Central memory CD4-positive, alpha-beta T cell (primary cell): ENCODE measurements around the gene ARVCF.
A peak's percentile ranks its signal among the peaks of the same experiment; 100 is the strongest.

ENCODE experiments used
- DNase-seq: peaks from one replicate; pipeline ENCODE4 v3.0.0; 2022

The ARVCF gene

GRCh38 chr22:19971276-19972124 lies 45.1 kb downstream of the ARVCF start:
- DNase-seq = no peak

DNA sequence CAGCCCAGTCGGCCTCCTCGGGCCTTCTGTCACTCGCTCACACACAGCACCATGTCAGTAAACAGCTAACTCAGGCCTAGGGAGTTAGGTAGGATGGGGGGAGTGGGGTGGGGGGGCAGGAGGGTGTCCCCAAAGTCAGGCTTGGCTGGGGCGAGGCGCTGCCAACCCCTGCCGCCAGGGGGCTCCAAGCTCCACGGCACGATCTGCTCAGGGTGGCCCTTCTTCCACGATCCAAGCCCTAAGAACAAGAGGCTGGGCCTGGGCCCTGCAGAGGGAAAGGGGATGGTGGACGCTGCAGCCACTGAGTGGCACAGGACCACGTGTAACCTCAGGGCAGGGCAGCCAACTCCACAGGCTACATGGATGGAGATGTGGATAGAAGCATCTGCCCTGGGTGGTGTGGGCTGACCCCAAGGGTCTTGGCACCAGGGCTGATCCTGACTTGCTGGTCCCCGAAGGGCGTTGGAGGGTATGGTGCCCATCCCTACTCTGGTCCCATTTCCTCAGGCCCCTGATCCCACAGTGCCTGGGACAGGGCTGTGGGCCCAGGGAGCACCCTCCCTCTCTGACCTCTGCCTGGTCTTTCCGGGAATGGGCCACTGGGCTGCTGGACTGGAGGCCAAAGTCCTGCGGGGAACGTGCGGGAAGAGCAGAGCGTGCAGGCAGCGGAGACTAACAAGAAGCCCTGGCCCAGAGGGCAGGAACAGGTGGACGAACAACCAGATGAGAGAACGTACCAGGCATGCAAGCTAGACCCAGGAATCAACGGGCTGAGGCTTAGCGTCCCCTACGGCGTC lies 45.9 kb downstream of the ARVCF start:
- DNase-seq = peak; percentile 62

GRCh38 chr22:19970031-19970478 lies 46.6 kb downstream of the ARVCF start:
- DNase-seq = no peak

- no peak for DNase-seq
Observed at GRCh38 chr22:19969141-19969928, 47.3 kb downstream of the ARVCF start.

DNA sequence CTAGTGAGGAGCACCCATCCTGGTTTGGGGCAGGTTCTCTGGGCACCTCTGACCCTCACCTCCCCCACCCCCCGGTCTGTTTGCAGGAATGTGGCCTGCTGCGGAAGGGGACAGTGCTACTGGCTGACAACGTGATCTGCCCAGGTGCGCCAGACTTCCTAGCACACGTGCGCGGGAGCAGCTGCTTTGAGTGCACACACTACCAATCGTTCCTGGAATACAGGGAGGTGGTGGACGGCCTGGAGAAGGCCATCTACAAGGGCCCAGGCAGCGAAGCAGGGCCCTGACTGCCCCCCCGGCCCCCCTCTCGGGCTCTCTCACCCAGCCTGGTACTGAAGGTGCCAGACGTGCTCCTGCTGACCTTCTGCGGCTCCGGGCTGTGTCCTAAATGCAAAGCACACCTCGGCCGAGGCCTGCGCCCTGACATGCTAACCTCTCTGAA lies 48.2 kb downstream of the ARVCF start:
- no peak for DNase-seq

- DNase-seq = no peak
Observed at GRCh38 chr22:19967850-19968449, 48.7 kb downstream of the ARVCF start.

DNA sequence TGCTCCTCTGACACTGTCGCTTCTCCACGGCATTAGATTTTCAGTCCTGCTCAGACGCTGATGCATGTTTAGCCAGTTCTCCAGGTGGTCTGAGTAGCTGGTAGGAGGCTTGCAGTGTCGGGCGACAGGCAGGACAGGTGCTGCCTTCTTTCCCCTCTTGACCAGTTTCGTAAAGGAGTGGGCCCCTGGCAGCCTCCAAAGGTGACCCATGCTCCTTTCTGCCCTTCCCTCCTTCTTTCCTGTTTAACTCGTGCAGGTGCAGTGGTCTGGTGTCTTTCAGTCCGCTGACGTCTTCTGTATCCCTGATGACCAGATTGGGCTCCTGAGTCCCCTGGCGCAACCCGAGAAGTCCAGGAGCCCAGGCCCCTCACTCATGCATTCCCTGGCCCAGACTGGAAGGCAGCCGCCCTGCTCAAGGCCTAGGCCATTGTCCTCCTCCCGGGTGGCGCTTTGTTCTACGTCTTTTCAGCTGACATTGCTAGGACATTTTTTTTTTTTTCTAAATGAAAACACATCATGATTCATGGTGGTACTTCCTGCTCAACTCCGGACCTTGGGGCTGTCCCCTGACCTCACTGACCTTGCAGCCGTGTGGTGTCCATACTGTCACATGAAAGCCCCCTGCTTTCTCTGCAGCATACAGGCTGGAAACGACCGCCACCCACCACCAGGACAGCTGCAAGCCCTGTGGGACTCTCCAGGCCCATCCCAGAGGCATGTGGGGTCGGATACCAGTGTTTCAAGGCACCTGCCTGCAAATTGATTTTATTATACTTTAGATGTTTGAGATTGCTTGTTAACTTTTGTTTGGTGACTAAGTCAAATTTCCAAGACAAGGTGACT lies 49.5 kb downstream of the ARVCF start:
- no peak for DNase-seq

DNA sequence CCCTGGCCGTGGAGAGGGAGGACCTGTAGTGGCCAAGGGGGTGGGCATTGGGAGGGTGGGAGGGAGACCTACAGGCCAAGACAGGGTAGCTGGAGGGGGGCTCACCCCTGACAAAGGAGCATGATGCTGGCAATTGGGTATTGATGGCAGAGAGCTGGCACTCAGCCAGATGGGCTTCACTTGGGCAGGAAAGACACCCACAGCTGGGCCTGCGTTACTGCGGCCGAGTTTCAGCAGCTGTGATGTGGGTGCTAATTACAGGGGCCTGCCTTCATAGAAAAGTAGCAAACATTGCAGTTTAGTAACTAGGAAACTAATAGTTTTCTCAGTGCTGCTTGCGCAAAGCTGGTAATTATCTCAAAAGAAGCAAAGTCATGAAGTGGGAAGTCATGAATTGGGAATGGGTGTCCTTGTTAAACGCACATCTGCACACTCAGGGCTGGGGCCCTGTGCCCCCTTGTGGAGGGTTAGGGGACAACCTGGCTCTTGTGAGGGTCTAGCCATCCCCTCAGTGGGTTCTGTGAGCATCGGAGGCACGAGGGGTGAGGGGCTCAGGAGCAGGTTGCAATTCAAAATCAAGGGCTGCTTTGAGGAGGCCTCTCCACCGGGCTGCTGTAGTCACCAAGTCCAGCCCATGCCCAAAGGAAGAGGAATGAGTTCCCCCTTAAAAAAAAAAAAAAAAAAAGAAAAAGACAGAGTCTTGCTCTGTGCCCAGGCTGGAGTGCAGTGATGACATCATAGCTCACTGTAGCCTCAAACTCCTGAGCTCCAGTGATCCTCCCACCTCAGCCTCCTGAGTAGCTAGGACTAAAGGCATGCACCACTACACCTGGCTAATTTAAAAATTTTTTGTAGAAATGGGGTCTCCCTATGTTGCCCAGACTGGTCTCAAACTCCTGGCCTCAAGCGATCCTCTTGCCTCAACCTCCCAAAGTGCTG lies 50.6 kb downstream of the ARVCF start:
- no peak for DNase-seq

GRCh38 chr22:19964701-19965386 lies 51.8 kb downstream of the ARVCF start:
- no peak for DNase-seq

DNA sequence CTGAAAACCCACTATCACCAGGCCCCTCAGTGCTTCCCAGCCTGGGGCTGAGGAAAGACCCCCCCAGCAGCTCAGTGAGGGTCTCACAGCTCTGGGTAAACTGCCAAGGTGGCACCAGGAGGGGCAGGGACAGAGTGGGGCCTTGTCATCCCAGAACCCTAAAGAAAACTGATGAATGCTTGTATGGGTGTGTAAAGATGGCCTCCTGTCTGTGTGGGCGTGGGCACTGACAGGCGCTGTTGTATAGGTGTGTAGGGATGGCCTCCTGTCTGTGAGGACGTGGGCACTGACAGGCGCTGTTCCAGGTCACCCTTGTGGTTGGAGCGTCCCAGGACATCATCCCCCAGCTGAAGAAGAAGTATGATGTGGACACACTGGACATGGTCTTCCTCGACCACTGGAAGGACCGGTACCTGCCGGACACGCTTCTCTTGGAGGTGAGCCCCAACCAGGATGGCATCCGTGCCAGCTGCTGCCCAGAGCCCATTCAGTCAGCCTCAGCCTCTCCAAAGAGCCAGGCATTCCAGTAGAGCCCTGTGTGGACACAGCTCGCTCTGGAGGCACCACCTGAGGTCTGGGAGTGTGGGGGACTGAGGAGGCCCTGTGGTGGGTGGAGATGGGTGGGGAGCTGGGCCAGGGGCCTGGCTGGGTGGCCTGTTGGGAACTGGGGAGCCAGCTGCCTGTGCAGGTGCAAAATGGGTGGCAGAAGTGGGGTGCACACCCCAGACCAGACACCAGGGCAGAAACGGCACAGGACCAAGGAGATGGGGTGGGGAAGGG lies 52.6 kb downstream of the ARVCF start:
- no peak for DNase-seq

DNA sequence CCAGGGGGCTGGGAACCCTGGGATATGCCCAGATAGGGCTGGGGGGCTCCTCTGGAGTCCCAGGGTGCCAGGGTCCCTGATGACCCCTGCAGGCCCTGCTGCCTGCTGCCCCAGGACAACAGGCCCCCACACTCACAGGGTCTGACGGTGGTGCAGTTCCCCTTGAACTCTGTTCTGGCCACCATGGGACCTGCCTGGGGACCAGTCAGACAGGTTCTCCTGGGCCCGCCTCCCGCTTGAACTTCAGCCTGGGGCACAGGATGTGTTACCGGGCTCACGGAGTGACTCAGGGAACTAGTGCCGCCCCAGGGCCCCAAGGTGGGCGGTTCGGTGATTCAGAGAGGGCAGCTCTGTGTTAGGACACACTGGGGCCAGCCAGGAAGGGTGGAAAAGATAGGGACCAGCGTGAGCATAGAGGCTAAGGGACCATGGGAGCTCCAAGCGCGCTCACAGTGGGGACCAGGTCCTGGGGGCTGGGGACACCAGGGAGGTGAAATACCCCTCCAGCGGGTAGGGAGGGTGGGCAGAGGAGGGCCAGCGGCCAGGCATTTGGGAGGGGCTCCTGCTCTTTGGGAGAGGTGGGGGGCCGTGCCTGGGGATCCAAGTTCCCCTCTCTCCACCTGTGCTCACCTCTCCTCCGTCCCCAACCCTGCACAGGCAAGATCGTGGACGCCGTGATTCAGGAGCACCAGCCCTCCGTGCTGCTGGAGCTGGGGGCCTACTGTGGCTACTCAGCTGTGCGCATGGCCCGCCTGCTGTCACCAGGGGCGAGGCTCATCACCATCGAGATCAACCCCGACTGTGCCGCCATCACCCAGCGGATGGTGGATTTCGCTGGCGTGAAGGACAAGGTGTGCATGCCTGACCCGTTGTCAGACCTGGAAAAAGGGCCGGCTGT lies 53.5 kb downstream of the ARVCF start:
- no peak for DNase-seq

DNA sequence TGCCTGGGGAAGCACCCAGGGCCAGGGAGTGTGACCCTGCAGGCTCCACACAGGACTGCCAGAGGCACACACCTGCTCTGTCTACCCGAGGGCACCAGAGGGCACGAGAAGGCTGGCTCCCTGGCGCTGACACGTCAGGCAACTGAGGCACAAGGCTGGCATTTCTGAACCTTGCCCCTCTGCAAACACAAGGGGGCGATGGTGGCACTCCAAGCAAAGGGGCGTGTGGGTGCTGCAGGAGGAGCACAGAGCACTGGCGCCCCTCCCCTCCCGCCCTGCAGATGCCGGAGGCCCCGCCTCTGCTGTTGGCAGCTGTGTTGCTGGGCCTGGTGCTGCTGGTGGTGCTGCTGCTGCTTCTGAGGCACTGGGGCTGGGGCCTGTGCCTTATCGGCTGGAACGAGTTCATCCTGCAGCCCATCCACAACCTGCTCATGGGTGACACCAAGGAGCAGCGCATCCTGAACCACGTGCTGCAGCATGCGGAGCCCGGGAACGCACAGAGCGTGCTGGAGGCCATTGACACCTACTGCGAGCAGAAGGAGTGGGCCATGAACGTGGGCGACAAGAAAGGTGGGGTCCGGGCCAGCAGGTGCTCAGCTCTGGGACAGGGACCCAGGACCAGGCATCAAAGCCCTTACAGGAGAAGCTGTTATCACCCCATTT lies 54.2 kb downstream of the ARVCF start:
- DNase-seq = peak; percentile 45

GRCh38 chr22:19961868-19962245 lies 54.8 kb downstream of the ARVCF start:
- DNase-seq = no peak

DNA sequence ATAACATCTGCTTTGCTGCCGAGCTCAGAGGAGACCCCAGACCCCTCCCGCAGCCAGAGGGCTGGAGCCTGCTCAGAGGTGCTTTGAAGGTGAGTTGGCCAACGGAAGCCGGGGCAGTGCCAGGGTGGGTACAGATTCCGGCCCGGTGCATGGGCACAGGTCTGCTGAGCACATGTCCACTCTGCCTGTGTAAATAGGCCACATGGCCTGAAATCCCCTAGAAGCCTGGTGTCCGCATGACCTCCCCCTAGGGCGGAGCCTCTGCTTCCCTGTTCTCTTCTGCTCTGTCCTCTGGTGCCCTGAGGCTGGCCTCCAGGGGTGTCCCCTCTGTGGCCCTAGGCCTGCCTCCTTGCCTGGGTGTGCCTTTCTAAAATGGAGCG lies 55.4 kb downstream of the ARVCF start:
- no peak for DNase-seq

GRCh38 chr22:19960491-19961200 lies 56.0 kb downstream of the ARVCF start:
- DNase-seq = no peak

DNA sequence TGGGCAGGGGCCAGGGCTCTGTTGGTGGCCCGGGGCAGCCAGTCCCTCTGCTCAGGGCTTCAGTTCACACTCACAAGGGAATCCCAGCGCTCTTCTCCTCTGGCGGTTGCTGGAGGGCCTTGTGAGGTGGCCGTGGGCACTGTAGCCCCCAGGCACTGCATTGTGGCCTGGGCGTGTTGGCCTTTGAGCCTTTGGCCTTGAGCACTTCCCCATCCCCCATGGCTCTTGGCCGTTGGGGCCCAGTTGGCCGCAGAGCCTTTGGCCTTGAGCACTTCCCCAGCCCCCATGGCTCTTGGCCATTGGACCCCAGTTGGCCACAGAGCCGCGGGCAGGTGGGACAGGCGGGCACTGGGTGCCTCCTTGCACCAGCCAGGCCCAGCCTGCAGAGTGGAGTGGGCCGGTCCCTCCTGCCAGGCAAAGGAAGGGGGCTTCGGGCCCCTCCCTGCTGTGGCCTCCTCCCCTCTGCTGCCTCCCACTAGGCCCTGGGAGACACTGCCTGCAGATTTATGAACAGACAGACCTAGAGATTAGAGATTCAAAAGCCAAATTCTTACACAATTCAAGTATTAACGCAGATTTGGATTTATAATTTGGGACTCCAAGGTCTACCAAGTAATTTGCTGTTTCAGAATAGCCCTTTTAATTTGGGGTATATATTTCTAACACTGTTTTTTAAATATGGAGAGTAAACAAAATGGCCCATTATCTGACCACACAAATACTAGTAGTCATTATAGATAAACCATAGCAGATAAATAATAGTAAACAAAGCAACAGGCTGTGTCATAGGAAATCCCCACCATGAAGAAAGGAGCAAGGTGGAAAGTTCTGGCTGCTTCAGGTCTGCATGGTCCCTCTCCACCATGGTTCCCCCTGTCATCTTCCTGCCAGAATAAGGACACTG lies 56.8 kb downstream of the ARVCF start:
- no peak for DNase-seq
